Mesothelial cell of epicardium (in vitro differentiated cells): ENCODE measurements around the gene HAAO. TPM values are rescaled to one million over a fixed set of nuclear protein-coding genes. Genes with fewer than 3 reads are reported as not detected.

Source experiments
- DNase-seq, 2 experiments: peaks; one replicate each; pipeline ENCODE4 v3.0.0; 2021; ENCODE audit warnings: low spot score in 2 of 2; ENCODE audit not compliant: unreplicated experiment in 2 of 2
- H3K27ac Mint-ChIP-seq: 2 replicates; pipeline ENCODE4 v1.8.0; 2021; ENCODE audit warnings: mixed read lengths
- H3K27me3 Mint-ChIP-seq: 2 replicates; pipeline ENCODE4 v1.8.0; 2021; ENCODE audit warnings: low read depth, mixed read lengths
- H3K36me3 Mint-ChIP-seq: 2 replicates; pipeline ENCODE4 v1.8.0; 2021; ENCODE audit warnings: mixed read lengths
- H3K4me1 Mint-ChIP-seq: 2 replicates; pipeline ENCODE4 v1.8.0; 2021; ENCODE audit warnings: mixed read lengths
- H3K4me3 Mint-ChIP-seq: 2 replicates; pipeline ENCODE4 v1.8.0; 2021; ENCODE audit warnings: mild to moderate bottlenecking, moderate library complexity, mixed read lengths
- H3K9me3 Mint-ChIP-seq: 2 replicates; pipeline ENCODE4 v1.8.0; 2021; ENCODE audit warnings: mixed read lengths
- total RNA-seq: library from RNA; stranded (reverse); gene quantifications from 3 replicates; pipeline ENCODE4 v1.2.1, GENCODE V29; 2021
- TF ChIP-seq, protein P1 (sequence below): fragments of 200-600 bp; sonication (generic); IDR thresholded peaks from one replicate; pipeline ENCODE4 v1.5.0; 2021; ENCODE audit warnings: antibody characterized with exemption; ENCODE audit not compliant: unreplicated experiment

HAAO gene
- total RNA-seq, 1 donor from 2014 or later: 23.3 TPM

- TF ChIP-seq, protein P1, sequence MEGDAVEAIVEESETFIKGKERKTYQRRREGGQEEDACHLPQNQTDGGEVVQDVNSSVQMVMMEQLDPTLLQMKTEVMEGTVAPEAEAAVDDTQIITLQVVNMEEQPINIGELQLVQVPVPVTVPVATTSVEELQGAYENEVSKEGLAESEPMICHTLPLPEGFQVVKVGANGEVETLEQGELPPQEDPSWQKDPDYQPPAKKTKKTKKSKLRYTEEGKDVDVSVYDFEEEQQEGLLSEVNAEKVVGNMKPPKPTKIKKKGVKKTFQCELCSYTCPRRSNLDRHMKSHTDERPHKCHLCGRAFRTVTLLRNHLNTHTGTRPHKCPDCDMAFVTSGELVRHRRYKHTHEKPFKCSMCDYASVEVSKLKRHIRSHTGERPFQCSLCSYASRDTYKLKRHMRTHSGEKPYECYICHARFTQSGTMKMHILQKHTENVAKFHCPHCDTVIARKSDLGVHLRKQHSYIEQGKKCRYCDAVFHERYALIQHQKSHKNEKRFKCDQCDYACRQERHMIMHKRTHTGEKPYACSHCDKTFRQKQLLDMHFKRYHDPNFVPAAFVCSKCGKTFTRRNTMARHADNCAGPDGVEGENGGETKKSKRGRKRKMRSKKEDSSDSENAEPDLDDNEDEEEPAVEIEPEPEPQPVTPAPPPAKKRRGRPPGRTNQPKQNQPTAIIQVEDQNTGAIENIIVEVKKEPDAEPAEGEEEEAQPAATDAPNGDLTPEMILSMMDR: no peak
- Mint-ChIP-seq H3K4me3 (no peak overlapping the region), H3K27me3 (no peaks in the 10 kb centered on the region), H3K27ac (peak overlapping the region; percentile 1), H3K36me3 (no peaks in the 10 kb centered on the region), H3K4me1 (peaks cover 22% of the 10 kb centered on the region), H3K9me3 (peaks cover 3% of the 10 kb centered on the region)
- peak in 1 of 2 experiments; percentile 36 for DNase-seq
Measured at GRCh38 chr2:42829671-42830440, 37.5 kb upstream of the HAAO start.

- peak overlapping the region; percentile 43 for H3K27ac Mint-ChIP-seq
- no peaks in the 10 kb centered on the region for H3K36me3 Mint-ChIP-seq
- peak; percentile 59 to 82 for DNase-seq
- peaks cover 3% of the 10 kb centered on the region for H3K9me3 Mint-ChIP-seq
- H3K4me1 Mint-ChIP-seq: peaks cover 22% of the 10 kb centered on the region
- TF ChIP-seq, protein P1: peak; percentile 86
- H3K27me3 Mint-ChIP-seq: no peaks in the 10 kb centered on the region
- H3K4me3 Mint-ChIP-seq: no peak overlapping the region
Measured at GRCh38 chr2:42828487-42829425, 36.4 kb upstream of the HAAO start.

DNA sequence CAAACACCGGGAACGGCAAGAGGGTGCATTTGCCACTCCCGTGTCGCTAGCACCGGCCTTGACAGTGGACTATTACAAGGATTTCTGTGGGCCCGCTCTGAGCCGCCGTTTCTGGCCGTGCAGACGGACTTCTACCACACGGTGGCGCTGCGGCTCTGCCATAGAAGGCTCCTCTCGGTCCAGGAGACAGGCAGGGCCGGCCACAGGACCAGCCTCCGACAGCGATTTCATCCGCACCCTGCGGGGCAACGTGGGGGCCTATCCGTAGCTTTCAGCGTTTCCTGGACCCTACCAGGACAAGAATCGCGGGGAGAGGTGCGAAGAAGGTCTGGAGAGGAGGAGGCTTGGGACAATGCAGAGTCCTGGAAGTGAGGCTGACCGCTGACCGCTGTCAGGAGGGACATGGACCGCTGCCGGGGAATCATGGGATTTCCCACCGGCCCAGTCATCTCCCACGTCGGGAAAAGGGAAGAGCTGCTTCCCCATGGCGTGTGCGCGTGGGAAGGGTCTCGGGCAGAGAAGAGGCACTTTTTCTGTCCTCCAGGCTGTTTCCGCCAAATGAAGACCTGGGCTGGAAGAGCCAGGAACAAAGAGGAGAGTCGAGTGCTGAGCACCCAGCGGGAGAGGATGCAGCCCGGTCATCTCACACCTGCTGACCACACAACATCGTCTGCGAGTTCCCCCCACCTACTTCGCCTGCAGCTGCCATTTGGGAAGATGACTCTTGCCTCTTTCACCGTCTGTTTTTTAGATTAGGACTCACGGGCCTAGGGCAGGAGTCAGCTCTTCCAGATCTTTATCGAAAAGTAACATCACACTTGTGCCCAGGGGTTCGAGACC lies 35.5 kb upstream of the HAAO start:
- H3K27ac Mint-ChIP-seq: no peak overlapping the region
- peak overlapping the region; percentile 61 for H3K4me3 Mint-ChIP-seq
- no peaks in the 10 kb centered on the region for H3K36me3 Mint-ChIP-seq
- H3K27me3 Mint-ChIP-seq: no peaks in the 10 kb centered on the region
- peaks cover 3% of the 10 kb centered on the region for H3K9me3 Mint-ChIP-seq
- peak; percentile 84 to 94 for DNase-seq
- peaks cover 22% of the 10 kb centered on the region for H3K4me1 Mint-ChIP-seq
- TF ChIP-seq, protein P1: peak; percentile 92

GRCh38 chr2:42826231-42826630 lies 33.8 kb upstream of the HAAO start:
- no peaks in the 10 kb centered on the region for H3K36me3 Mint-ChIP-seq
- no peak for DNase-seq
- no peaks in the 10 kb centered on the region for H3K9me3 Mint-ChIP-seq
- no peak overlapping the region for H3K27ac Mint-ChIP-seq
- H3K4me3 Mint-ChIP-seq: no peak overlapping the region
- no peaks in the 10 kb centered on the region for H3K27me3 Mint-ChIP-seq
- TF ChIP-seq, protein P1: no peak
- peaks cover 22% of the 10 kb centered on the region for H3K4me1 Mint-ChIP-seq

DNA sequence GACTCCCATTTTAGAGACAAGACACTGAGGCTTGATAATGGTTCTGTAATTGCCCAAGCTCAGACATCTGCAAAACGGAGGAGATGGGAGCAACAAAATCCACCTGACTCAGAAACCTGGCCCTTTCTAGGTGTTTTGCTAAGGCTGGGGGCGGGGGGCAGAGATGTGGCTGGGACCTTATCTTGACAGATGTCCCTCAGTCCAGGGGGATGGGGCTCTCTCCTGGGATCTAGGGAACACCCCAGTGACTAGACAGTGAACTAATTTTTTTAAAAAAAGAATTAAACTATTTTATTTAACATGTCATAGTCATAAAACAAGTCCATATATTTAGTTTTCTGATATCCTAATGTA lies 32.0 kb upstream of the HAAO start:
- no peaks in the 10 kb centered on the region for H3K27me3 Mint-ChIP-seq
- H3K27ac Mint-ChIP-seq: no peak overlapping the region
- peaks cover 14% of the 10 kb centered on the region for H3K4me1 Mint-ChIP-seq
- no peak for DNase-seq
- TF ChIP-seq, protein P1: no peak
- peaks cover 3% of the 10 kb centered on the region for H3K9me3 Mint-ChIP-seq
- H3K4me3 Mint-ChIP-seq: no peak overlapping the region
- H3K36me3 Mint-ChIP-seq: no peaks in the 10 kb centered on the region
